NT2/D1 (cell line): ENCODE data around the gene CACNA1S.

ENCODE experiments used
- DNase-seq: peaks from one replicate; pipeline ENCODE4 v3.0.0-alpha.2; 2011; ENCODE audit warnings: low read depth, low spot score
- H3K27me3 ChIP-seq: 2 replicates; pipeline ENCODE4 v1.6.0; 2011; ENCODE audit warnings: mild to moderate bottlenecking; ENCODE audit not compliant: insufficient read length, insufficient read depth
- H3K36me3 ChIP-seq: 2 replicates; pipeline ENCODE4 v1.6.1; 2011; ENCODE audit warnings: mild to moderate bottlenecking, low read length, mixed read lengths; ENCODE audit not compliant: insufficient read depth, insufficient read length
- H3K4me1 ChIP-seq: 2 replicates; pipeline ENCODE4 v1.5.1; 2011; ENCODE audit not compliant: insufficient read depth, insufficient read length
- H3K4me3 ChIP-seq: 2 replicates; pipeline ENCODE4 v1.5.1; 2011; ENCODE audit warnings: low read depth; ENCODE audit not compliant: insufficient read length
- H3K9ac ChIP-seq: 2 replicates; pipeline ENCODE4 v1.6.0; 2011; ENCODE audit warnings: low read depth; ENCODE audit not compliant: insufficient read length
- H3K9me3 ChIP-seq: 2 replicates; pipeline ENCODE4 v1.5.1; 2011; ENCODE audit warnings: mild to moderate bottlenecking, low read length; ENCODE audit not compliant: insufficient read depth
- SUZ12 ChIP-seq: IDR thresholded peaks from 2 replicates; pipeline ENCODE4 v1.6.1; 2011; ENCODE audit not compliant: insufficient read length, insufficient read depth; ENCODE audit errors: extremely low read depth
- YY1 ChIP-seq: IDR thresholded peaks from 2 replicates; pipeline ENCODE4 v1.6.1; 2011; ENCODE audit not compliant: insufficient read length, insufficient read depth
- ZNF274 ChIP-seq: IDR thresholded peaks from 2 replicates; pipeline ENCODE4 v1.6.1; 2011; ENCODE audit warnings: mild to moderate bottlenecking, low read depth, low read length

Gene CACNA1S

GRCh38 chr1:201038186-201038876 lies 73.9 kb downstream of the CACNA1S start:
- Histone ChIP-seq H3K27me3 (peaks cover 2% of the 10 kb centered on the region), H3K9me3 (no peaks in the 10 kb centered on the region), H3K9ac (no peak overlapping the region), H3K36me3 (no peaks in the 10 kb centered on the region), H3K4me1 (peaks cover 8% of the 10 kb centered on the region), H3K4me3 (no peak overlapping the region)
- no peak for TF ChIP-seq SUZ12
- TF ChIP-seq ZNF274, result no peak
- no peak for TF ChIP-seq YY1
- DNase-seq, result no peak

GRCh38 chr1:201036188-201036842 lies 75.9 kb downstream of the CACNA1S start:
- DNase-seq, result no peak
- no peaks in the 10 kb centered on the region for H3K36me3 ChIP-seq
- H3K9me3 ChIP-seq, result no peaks in the 10 kb centered on the region
- TF ChIP-seq ZNF274 (no peak), YY1 (no peak), SUZ12 (no peak)
- H3K27me3 ChIP-seq, result peaks cover 2% of the 10 kb centered on the region
- peaks cover 8% of the 10 kb centered on the region for H3K4me1 ChIP-seq
- no peak overlapping the region for H3K4me3 ChIP-seq
- H3K9ac ChIP-seq, result no peak overlapping the region

GRCh38 chr1:201034671-201035070 lies 77.6 kb downstream of the CACNA1S start:
- TF ChIP-seq SUZ12 (no peak), ZNF274 (no peak), YY1 (no peak)
- no peak for DNase-seq
- H3K27me3 ChIP-seq, result peaks cover 2% of the 10 kb centered on the region
- H3K36me3 ChIP-seq, result no peaks in the 10 kb centered on the region
- H3K4me1 ChIP-seq, result peaks cover 6% of the 10 kb centered on the region
- H3K9ac ChIP-seq, result no peak overlapping the region
- H3K9me3 ChIP-seq, result no peaks in the 10 kb centered on the region
- no peak overlapping the region for H3K4me3 ChIP-seq

GRCh38 chr1:201032408-201032807 lies 79.8 kb downstream of the CACNA1S start:
- H3K4me3 ChIP-seq, result no peak overlapping the region
- TF ChIP-seq YY1, result no peak
- no peak for TF ChIP-seq SUZ12
- no peak for TF ChIP-seq ZNF274
- no peak for DNase-seq

GRCh38 chr1:201028461-201028889 lies 83.8 kb downstream of the CACNA1S start:
- no peak for DNase-seq
- Histone ChIP-seq H3K9ac (no peak overlapping the region), H3K27me3 (no peaks in the 10 kb centered on the region), H3K4me1 (peaks cover 19% of the 10 kb centered on the region), H3K9me3 (no peaks in the 10 kb centered on the region), H3K36me3 (no peaks in the 10 kb centered on the region), H3K4me3 (no peak overlapping the region)
- TF ChIP-seq ZNF274, result no peak
- TF ChIP-seq YY1, result no peak
- TF ChIP-seq SUZ12, result no peak

More at GRCh38 chr1:201032408-201032807, 79.8 kb downstream of the CACNA1S start:
- Histone ChIP-seq H3K9ac (no peak overlapping the region), H3K4me1 (peaks cover 2% of the 10 kb centered on the region), H3K36me3 (no peaks in the 10 kb centered on the region), H3K27me3 (peaks cover 2% of the 10 kb centered on the region), H3K9me3 (no peaks in the 10 kb centered on the region)

GRCh38 chr1:201026836-201027235 lies 85.4 kb downstream of the CACNA1S start:
- Histone ChIP-seq H3K4me1 (peaks cover 22% of the 10 kb centered on the region), H3K27me3 (peaks cover 15% of the 10 kb centered on the region), H3K36me3 (no peaks in the 10 kb centered on the region), H3K9me3 (no peaks in the 10 kb centered on the region), H3K9ac (no peak overlapping the region), H3K4me3 (no peak overlapping the region)
- no peak for DNase-seq
- TF ChIP-seq YY1 (no peak), ZNF274 (no peak), SUZ12 (no peak)

- DNase-seq, result no peak
- no peaks in the 10 kb centered on the region for H3K9me3 ChIP-seq
- H3K4me3 ChIP-seq, result no peak overlapping the region
- H3K36me3 ChIP-seq, result no peaks in the 10 kb centered on the region
- H3K27me3 ChIP-seq, result peaks cover 15% of the 10 kb centered on the region
- H3K9ac ChIP-seq, result peak overlapping the region; percentile 17
- peaks cover 28% of the 10 kb centered on the region for H3K4me1 ChIP-seq
- TF ChIP-seq SUZ12 (no peak), YY1 (no peak), ZNF274 (no peak)
Observed at GRCh38 chr1:201026234-201026633, 86.0 kb downstream of the CACNA1S start.
